GM12878 (cell line): ENCODE results near the gene TESK2.

Experiments used
- CHD1 ChIP-seq: IDR thresholded peaks from 2 replicates; pipeline ENCODE4 v1.6.1; 2012; ENCODE audit warnings: low read depth, low read length, improper control_type of control experiment
- CTCF ChIP-seq, 3 experiments: IDR thresholded peaks in 2 of 3; conservative IDR thresholded peaks in 1 of 3; 2 replicates each; pipeline ENCODE4 v1.5.1; 2011; ENCODE audit warnings: low read depth in 3 of 3, low read length in 3 of 3, mild to moderate bottlenecking in 3 of 3, control low read depth in 2 of 3, moderate library complexity in 2 of 3, inconsistent platforms in 1 of 3, mixed read lengths in 1 of 3; ENCODE audit not compliant: control insufficient read depth in 2 of 3, insufficient read depth in 1 of 3; ENCODE audit errors: extremely low read depth in 1 of 3
- JUND ChIP-seq: IDR thresholded peaks from 2 replicates; pipeline ENCODE4 v1.6.1; 2012; ENCODE audit warnings: low read depth, mild to moderate bottlenecking, low read length, improper control_type of control experiment, moderate library complexity
- POLR2AphosphoS5 ChIP-seq: IDR thresholded peaks from 2 replicates; pipeline ENCODE4 v1.6.1; 2011; ENCODE audit warnings: mild to moderate bottlenecking, low read length, inconsistent platforms
- RELA ChIP-seq: fragments of 450-650 bp; IDR thresholded peaks from 2 replicates; pipeline ENCODE4 v1.8.0; 2014; ENCODE audit warnings: borderline replicate concordance; ENCODE audit not compliant: partially characterized antibody

GRCh38 chr1:45386219-45386618 lies 104.7 kb downstream of the TESK2 start:
- no peak for TF ChIP-seq JUND
- no peak for TF ChIP-seq RELA
- TF ChIP-seq CHD1, result no peak
- TF ChIP-seq CTCF (IDR thresholded peaks at IDR 0.05 in 2 of 3, conservative IDR thresholded peaks at IDR 0.05 in 1 of 3; ENCODE audit: control insufficient read depth in 2 of 3, extremely low read depth in 1 of 3, insufficient read depth in 1 of 3, low read depth in 3 of 3, low read length in 3 of 3), result no peak
- TF ChIP-seq POLR2AphosphoS5, result no peak
